ENCODE measurements around the gene MAP3K5.

- TF ChIP-seq CTCF (IDR thresholded peaks at IDR 0.05): no peak
- no peak for TF ChIP-seq POLR2A (IDR thresholded peaks at IDR 0.05; ENCODE audit: low read depth)
- no peak for TF ChIP-seq POLR2AphosphoS5 (IDR thresholded peaks at IDR 0.05)
Observed at GRCh38 chr6:136541395-136541794, 250.9 kb downstream of the MAP3K5 start.
